Right lobe of liver (tissue), 4 donors: ENCODE data around the gene E2F1.

Experiments
- CTCF ChIP-seq, 4 donors: fragments of 200-600 bp in 3 of 4; fragments of 450-650 bp in 1 of 4; IDR thresholded peaks; one replicate each; pipeline versions ENCODE4 v1.5.1 to v1.8.0; 2016 to 2022; ENCODE audit warnings: antibody characterized with exemption in 4 of 4, mild to moderate bottlenecking in 2 of 4
- POLR2A ChIP-seq: fragments of 450-650 bp; IDR thresholded peaks from one replicate; pipeline ENCODE4 v1.6.1; 2017; ENCODE audit warnings: antibody characterized with exemption, mild to moderate bottlenecking
- donor health status: DM: no; HTN: no; CAD: no.
- donor health status: DM: no; HTN: no; CAD: no.
- donor health status: DM: no; HTN: yes; CAD: no.

GRCh38 chr20:33730946-33731692 lies 44.9 kb upstream of the E2F1 start:
- TF ChIP-seq CTCF (IDR thresholded peaks at IDR 0.05) = no peak
- no peak for TF ChIP-seq POLR2A
